G401.6 (cell line): ENCODE data around the gene TMEM215.
"Not testable (repeated sequence)": the region's sequence is repeated elsewhere in the genome, so short reads cannot be mapped to it uniquely, and the experiment has no call there.

Experiments used
- FAIRE-seq: peaks from 2 replicates; lab custom pipeline; 2012; peaks lifted over from hg19 to GRCh38; lab: Jason Lieb, UNC

The TMEM215 gene

GRCh38 chr9:32783168-32783891 lies at the start of gene TMEM215:
TSS of gene TMEM215 (plus strand) at chr9:32783540. CDS start at chr9:32784184, 644 bp downstream.
- no peak for FAIRE-seq

- FAIRE-seq = no peak
These were observed 47.9 kb upstream of the TMEM215 start for GRCh38 chr9:32735476-32735875.

- FAIRE-seq = no peak
These were observed 46.0 kb upstream of the TMEM215 start for GRCh38 chr9:32737378-32737777.

GRCh38 chr9:32738501-32739172 lies 44.7 kb upstream of the TMEM215 start:
- no peak for FAIRE-seq

DNA sequence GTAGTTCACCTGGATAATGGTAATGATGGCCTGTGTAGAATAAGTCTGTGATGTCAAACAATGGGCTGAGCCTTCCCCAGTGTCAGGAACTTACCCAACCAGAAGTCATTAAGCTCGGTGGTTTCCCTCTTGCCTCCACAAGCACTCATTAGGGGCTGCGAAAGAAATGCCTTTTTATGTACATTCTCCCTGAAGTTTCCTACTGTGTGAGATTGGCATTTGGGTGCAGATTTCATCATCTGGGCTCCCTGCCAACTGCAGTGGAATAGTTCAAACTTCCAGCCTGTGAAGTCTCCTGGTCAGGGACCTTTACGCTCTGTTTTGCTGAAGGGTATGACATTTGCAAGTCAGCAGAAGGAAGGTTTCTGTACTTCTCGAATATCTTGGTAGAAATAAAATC lies 41.6 kb upstream of the TMEM215 start:
- no peak for FAIRE-seq

- no peak for FAIRE-seq
These were observed 41.0 kb upstream of the TMEM215 start for GRCh38 chr9:32742296-32742695.

GRCh38 chr9:32748013-32748412 lies 35.3 kb upstream of the TMEM215 start:
- FAIRE-seq = no peak

GRCh38 chr9:32755730-32756129 lies 27.6 kb upstream of the TMEM215 start:
- FAIRE-seq = no peak

DNA sequence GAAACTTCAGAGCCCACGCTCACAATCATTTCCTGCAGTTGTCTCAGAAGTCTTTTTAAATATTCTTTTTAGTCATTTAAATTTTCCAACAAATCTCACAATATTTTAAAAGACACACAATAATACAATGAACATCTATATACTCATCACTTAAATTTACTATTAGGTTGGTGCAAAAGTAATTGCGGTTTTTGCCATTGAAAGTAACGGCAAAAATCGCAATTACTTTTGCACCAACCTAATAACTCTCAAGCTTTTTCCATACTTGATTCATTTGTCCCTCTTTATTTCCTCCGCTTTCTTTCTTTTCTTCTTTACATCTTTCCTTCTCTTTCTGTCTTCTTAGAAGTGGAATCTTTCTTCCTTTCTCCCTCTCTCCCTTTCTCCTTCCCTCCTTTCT lies 19.2 kb upstream of the TMEM215 start:
- no peak for FAIRE-seq

DNA sequence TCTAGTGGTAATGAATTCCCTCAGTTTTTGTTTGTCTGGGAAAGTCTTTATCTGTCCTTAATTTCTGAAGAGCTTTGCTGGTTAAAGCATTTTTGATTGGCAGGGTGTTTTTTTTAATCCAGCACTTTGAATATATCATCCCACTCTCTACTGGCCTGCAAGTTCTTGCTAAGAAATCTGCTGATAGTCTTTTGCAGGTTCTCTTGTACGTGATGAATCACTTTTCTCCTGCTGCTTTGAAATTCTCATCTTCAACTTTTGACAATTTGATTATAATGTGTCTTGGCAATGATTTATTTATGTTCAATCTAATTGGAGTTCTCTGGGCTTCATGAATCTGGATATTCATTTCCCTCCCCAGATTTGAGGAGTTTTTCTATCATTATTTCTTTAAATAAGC lies 8.1 kb upstream of the TMEM215 start:
- FAIRE-seq = no peak

DNA sequence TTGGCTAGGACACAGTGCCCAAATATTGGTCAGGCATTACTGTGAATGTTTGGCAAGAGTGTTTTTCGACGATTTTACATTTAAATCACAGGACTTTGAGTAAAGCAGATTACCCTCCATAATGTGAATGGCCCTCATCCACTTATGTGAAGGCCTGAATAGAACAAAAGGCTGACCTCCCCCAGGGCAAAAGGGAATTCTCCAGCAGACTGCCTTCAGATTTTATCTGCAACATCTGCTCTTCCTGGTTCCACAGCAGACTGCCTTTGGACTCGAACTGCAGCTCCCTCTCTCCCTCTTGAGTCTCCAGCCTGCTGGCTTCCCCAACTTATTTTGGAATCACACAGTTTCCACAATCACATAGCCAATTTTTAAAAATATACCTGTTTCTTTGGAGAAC lies 7.1 kb upstream of the TMEM215 start:
- FAIRE-seq = no peak

DNA sequence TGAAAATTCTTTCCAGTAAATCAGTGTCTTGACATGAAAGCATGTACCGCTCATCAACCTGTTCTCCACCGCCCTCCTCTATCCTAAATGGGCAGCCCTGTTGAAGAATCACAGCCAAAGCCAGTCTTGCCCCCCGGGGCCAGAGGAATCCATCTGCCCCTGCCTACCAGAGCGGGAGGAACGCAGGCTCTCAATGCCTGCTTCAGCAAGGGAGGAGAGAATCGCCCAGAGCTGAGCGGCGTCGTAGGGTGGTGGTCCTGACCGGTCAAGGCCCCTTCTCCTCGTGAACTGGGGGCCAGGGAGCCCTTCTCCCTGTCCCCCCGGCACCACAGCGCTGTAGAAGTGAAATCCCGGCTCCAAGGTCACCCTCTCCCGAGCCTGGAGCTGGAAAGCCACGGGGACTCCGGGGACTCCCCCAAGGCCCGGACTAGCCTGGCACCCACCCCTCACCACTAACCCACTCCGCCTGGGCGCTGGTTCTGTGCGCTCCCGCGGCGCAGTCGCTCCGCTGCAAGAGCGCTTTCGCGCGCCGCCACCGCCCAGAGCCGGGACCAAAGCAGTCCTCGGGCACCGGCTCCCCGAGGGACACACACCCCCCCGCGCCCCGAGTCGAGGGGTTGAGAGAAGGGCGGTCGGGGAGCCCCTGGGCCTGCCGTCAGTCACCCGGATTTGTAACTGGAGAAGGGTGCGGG lies 718 bp upstream of the TMEM215 start:
- no peak for FAIRE-seq

DNA sequence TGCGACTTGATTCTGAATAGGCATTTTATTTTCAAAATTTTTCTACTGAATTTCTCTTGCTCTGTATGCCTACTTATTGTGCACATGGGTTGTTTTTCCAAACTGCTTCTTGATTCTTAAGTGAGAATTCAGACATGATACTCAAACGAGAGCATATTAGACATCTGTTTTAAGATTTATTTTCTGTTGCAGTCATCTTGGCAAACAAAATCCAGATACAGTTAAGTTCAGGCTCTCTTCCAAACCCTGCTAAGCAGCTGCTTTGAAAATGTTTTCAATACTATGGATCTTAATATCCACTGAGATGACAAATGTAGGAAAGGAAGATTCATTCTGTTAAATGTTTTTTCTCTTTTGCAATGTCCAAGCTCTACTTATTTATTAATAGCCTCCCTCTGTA lies 4.5 kb downstream of the TMEM215 start:
- no peak for FAIRE-seq

DNA sequence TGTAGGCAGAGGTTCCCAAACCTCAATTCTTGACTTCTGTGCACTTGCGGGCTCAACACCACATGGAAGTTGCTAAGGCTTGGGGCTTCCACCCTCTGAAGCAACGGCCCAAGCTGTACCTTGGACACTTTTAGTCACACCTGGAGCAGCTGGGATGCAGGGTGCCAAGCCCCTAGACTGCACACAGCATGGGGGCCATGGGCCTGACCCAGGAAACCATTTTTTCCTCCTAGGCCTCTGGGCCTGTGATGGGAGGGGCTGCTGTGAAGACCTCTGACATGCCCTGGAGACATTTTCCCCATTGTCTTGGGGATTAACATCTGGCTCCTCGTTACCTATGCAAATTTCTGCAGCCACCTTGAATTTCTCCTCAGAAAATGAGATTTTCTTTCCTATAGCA lies 12.7 kb downstream of the TMEM215 start:
- FAIRE-seq = not testable (repeated sequence)

DNA sequence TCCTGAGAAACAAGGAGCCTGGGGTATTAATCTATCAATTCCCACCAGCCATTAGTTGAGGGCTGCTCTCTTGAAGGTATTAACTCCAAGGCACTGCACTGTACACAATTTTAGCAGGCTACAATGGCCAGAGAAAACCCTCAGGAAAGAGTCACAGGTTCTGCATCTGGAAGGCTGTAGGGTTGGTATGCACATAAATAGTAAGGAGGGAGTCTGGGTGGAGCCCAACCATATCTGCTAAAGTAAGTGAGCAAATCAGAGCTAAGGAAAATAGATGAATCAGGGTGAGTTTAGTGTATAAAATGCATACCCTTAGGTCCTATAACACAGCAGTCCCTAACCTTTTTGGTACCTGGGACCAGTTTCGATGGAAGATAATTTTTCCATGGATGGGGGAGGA lies 18.2 kb downstream of the TMEM215 start:
- FAIRE-seq = no peak

- no peak for FAIRE-seq
These were observed 23.9 kb downstream of the TMEM215 start for GRCh38 chr9:32807217-32807616.

DNA sequence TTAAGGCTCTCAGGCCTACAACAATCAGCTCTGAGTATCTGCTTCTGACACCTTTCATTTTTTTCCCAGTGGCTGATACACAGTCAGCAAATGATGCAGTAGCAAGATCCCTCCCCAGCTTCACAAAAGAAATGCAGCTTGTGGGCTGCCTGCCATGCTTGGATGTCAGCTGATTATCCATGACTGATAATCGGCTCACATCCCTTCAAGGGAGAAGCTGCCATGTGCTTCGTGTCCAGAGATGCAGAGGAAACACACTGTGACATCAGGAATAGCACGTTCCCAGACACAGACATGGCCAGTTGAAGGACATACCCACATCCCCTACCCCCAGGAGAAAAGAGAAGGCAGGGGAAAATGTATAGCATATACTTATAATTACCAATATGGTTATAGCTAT lies 27.9 kb downstream of the TMEM215 start:
- no peak for FAIRE-seq

DNA sequence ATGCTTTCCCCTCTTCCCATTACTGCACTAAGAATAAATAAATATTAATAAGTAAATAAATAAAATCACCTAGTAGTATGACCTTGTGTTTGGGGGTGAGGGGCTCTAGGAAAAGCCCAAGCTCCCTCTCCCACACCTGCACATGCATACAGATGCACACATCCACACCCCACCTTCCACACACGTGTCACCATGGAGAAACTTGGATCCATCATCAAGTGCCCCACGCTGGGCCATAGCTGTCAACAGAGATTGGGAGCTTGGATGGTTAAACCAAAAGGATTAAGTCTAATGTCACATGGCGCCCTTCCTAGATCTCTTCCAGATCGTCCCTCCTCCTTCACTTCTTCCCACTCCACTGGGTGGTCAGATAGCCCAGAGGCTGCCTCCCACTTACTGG lies 37.0 kb downstream of the TMEM215 start:
- FAIRE-seq = no peak

DNA sequence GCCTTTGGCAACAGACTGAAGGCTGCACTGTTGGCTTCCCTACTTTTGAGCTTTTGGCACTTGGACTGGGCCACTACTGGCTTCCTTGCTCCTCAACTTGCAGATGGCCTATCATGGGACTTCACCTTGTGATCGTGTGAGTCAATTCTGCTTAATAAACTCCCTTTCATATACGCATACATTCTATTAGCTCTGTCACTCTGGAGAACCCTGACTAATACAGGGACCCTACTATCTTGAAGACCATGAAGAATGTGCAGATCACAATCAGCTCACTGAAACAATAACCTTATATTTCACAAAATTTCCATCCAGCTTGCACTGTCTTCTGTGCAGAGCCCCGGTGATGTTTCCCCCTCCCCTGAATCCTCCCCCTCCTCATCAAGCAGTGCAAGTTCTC lies 39.8 kb downstream of the TMEM215 start:
- FAIRE-seq = no peak

DNA sequence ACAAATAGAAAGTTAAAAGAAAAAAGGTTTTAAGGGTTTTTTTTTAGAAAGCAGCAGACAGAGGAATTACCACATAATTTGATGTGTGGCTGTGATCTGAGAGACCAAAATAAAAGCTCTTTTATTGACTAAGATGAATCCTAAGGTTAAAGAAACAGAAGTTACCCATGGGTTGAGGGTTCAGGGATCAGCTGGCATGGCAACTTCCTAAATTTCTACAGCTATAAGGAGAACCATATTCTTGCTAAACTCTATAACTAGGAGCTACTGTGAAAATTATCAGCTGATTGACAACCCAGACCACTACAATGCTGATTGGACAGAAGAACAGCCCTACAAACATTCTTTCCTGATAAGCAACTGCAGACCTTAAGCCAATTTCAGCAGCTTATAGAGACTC lies 40.2 kb downstream of the TMEM215 start:
- FAIRE-seq = no peak

DNA sequence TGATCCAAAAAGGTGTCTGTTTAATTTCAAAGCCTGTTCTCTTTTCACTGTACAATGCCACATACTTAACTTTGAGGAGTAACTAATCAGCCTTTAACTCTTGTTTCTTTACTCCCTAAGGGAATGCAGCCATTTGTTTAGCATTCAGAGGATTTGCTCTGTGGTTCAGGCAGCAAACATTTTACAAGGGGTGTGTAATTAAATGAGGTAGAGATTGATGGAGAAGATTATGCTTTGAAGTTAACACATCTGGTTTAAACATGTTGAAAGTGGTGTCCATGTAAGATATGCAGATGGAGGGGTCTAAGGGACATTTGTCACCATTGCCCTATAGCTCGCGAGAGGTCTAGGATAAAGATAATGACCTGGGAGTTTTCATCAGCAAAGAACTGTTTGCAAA lies 41.9 kb downstream of the TMEM215 start:
- FAIRE-seq = no peak

GRCh38 chr9:32828861-32829260 lies 45.5 kb downstream of the TMEM215 start:
- no peak for FAIRE-seq

- no peak for FAIRE-seq
These were observed 49.0 kb downstream of the TMEM215 start for GRCh38 chr9:32832346-32832745.
